ENCODE measurements around the gene C2CD4D. TPM values are rescaled to one million over a fixed set of nuclear protein-coding genes. Genes with fewer than 3 reads are reported as not detected.

Gene C2CD4D
- total RNA-seq, 1 donor from 2014 or later = not detected

- no peak for TF ChIP-seq CTCF (IDR thresholded peaks at IDR 0.05)
- no peak for DNase-seq (ENCODE audit: extremely low spot score, unreplicated experiment)
- H3K9me3 Mint-ChIP-seq (ENCODE audit: unreplicated experiment) = no peaks in the 10 kb centered on the region
- no peaks in the 10 kb centered on the region for H3K4me1 Mint-ChIP-seq (ENCODE audit: unreplicated experiment)
- no peak overlapping the region for H3K27ac Mint-ChIP-seq (ENCODE audit: unreplicated experiment)
- H3K36me3 Mint-ChIP-seq (ENCODE audit: unreplicated experiment) = no peaks in the 10 kb centered on the region
- peaks cover 7% of the 10 kb centered on the region for H3K27me3 Mint-ChIP-seq (ENCODE audit: unreplicated experiment)
- no peak overlapping the region for H3K4me3 Mint-ChIP-seq (ENCODE audit: unreplicated experiment)
These were observed 23.8 kb downstream of the C2CD4D start for GRCh38 chr1:151815716-151816327.

- H3K4me1 Mint-ChIP-seq (ENCODE audit: unreplicated experiment) = no peaks in the 10 kb centered on the region
- no peaks in the 10 kb centered on the region for H3K9me3 Mint-ChIP-seq (ENCODE audit: unreplicated experiment)
- DNase-seq (ENCODE audit: extremely low spot score, unreplicated experiment) = no peak
- no peak overlapping the region for H3K4me3 Mint-ChIP-seq (ENCODE audit: unreplicated experiment)
- H3K36me3 Mint-ChIP-seq (ENCODE audit: unreplicated experiment) = no peaks in the 10 kb centered on the region
- H3K27ac Mint-ChIP-seq (ENCODE audit: unreplicated experiment) = no peak overlapping the region
- no peak for TF ChIP-seq CTCF (IDR thresholded peaks at IDR 0.05)
- peaks cover 10% of the 10 kb centered on the region for H3K27me3 Mint-ChIP-seq (ENCODE audit: unreplicated experiment)
These were observed 24.6 kb downstream of the C2CD4D start for GRCh38 chr1:151814971-151815545.

GRCh38 chr1:151814426-151814825, 25.2 kb downstream of the C2CD4D start:
- Mint-ChIP-seq H3K9me3 (ENCODE audit: unreplicated experiment) (no peaks in the 10 kb centered on the region), H3K27ac (ENCODE audit: unreplicated experiment) (no peak overlapping the region)

GRCh38 chr1:151813271-151813977, 26.2 kb downstream of the C2CD4D start:
- TF ChIP-seq CTCF (IDR thresholded peaks at IDR 0.05) = no peak
- Mint-ChIP-seq H3K36me3 (ENCODE audit: unreplicated experiment) (no peaks in the 10 kb centered on the region), H3K9me3 (ENCODE audit: unreplicated experiment) (no peaks in the 10 kb centered on the region), H3K27ac (ENCODE audit: unreplicated experiment) (no peak overlapping the region), H3K4me3 (ENCODE audit: unreplicated experiment) (no peak overlapping the region), H3K27me3 (ENCODE audit: unreplicated experiment) (peaks cover 17% of the 10 kb centered on the region), H3K4me1 (ENCODE audit: unreplicated experiment) (no peaks in the 10 kb centered on the region)
- DNase-seq (ENCODE audit: extremely low spot score, unreplicated experiment) = no peak

More at GRCh38 chr1:151814426-151814825, 25.2 kb downstream of the C2CD4D start:
- peaks cover 12% of the 10 kb centered on the region for H3K27me3 Mint-ChIP-seq (ENCODE audit: unreplicated experiment)
- DNase-seq (ENCODE audit: extremely low spot score, unreplicated experiment) = no peak
- H3K36me3 Mint-ChIP-seq (ENCODE audit: unreplicated experiment) = no peaks in the 10 kb centered on the region
- no peaks in the 10 kb centered on the region for H3K4me1 Mint-ChIP-seq (ENCODE audit: unreplicated experiment)
- no peak for TF ChIP-seq CTCF (IDR thresholded peaks at IDR 0.05)
- no peak overlapping the region for H3K4me3 Mint-ChIP-seq (ENCODE audit: unreplicated experiment)

GRCh38 chr1:151811181-151811580, 28.4 kb downstream of the C2CD4D start:
- TF ChIP-seq CTCF (IDR thresholded peaks at IDR 0.05) = no peak
- no peak for DNase-seq (ENCODE audit: extremely low spot score, unreplicated experiment)
- Mint-ChIP-seq H3K27me3 (ENCODE audit: unreplicated experiment) (peaks cover 37% of the 10 kb centered on the region), H3K9me3 (ENCODE audit: unreplicated experiment) (no peaks in the 10 kb centered on the region), H3K4me3 (ENCODE audit: unreplicated experiment) (no peak overlapping the region), H3K4me1 (ENCODE audit: unreplicated experiment) (no peaks in the 10 kb centered on the region), H3K27ac (ENCODE audit: unreplicated experiment) (no peak overlapping the region), H3K36me3 (ENCODE audit: unreplicated experiment) (no peaks in the 10 kb centered on the region)

All from osteocyte (in vitro differentiated cells).